ENCODE results near the gene CA4.

The CA4 gene

GRCh38 chr17:60155815-60156214 is 6.0 kb downstream of the CA4 start:
- H3K36me3 ChIP-seq (ENCODE audit: insufficient read depth, low read length), result no peaks in the 10 kb centered on the region
- TF ChIP-seq CTCF (IDR thresholded peaks at IDR 0.05; ENCODE audit: low read length) (no peak), EZH2 (IDR thresholded peaks at IDR 0.05; ENCODE audit: borderline replicate concordance, low read length) (no peak)
- peaks cover 8% of the 10 kb centered on the region for H3K4me1 ChIP-seq (ENCODE audit: insufficient read depth, low read length, severe bottlenecking)
- no peaks in the 10 kb centered on the region for H3K9me3 ChIP-seq (ENCODE audit: low read length)
- no peaks in the 10 kb centered on the region for H3K79me2 ChIP-seq (ENCODE audit: insufficient read depth, low read length)
- no peak overlapping the region for H3K4me3 ChIP-seq (ENCODE audit: low read depth, low read length, poor library complexity, severe bottlenecking)
- no peak overlapping the region for H3K9ac ChIP-seq (ENCODE audit: low read length)
- no peaks in the 10 kb centered on the region for H3F3A ChIP-seq (ENCODE audit: insufficient read depth, low read length)
- no peaks in the 10 kb centered on the region for H3K9me2 ChIP-seq (ENCODE audit: low read depth, low read length)
- H3K4me2 ChIP-seq (ENCODE audit: low read length), result no peak overlapping the region
- peaks cover 15% of the 10 kb centered on the region; the same call in 1 of the 2 replicates for H3K27me3 ChIP-seq (ENCODE audit: insufficient read depth, low read length)
- no peak overlapping the region for H3K27ac ChIP-seq (ENCODE audit: low read depth, low read length, poor library complexity, severe bottlenecking)
- no peak overlapping the region for H2AFZ ChIP-seq (ENCODE audit: low read length)
- no peaks in the 10 kb centered on the region for H4K20me1 ChIP-seq (ENCODE audit: insufficient read depth, low read length)

- Histone ChIP-seq H2AFZ (ENCODE audit: low read length) (no peak overlapping the region), H3K36me3 (ENCODE audit: insufficient read depth, low read length) (no peaks in the 10 kb centered on the region)
Observed at GRCh38 chr17:60156746-60157145, 7.0 kb downstream of the CA4 start.

GRCh38 chr17:60157487-60158040 is 7.8 kb downstream of the CA4 start:
- no peaks in the 10 kb centered on the region for H3K9me3 ChIP-seq (ENCODE audit: low read length)
- H3F3A ChIP-seq (ENCODE audit: insufficient read depth, low read length), result no peaks in the 10 kb centered on the region
- peaks cover 15% of the 10 kb centered on the region; the same call in 1 of the 2 replicates for H3K27me3 ChIP-seq (ENCODE audit: insufficient read depth, low read length)
- no peaks in the 10 kb centered on the region for H3K4me1 ChIP-seq (ENCODE audit: insufficient read depth, low read length, severe bottlenecking)
- H3K27ac ChIP-seq (ENCODE audit: low read depth, low read length, poor library complexity, severe bottlenecking), result no peak overlapping the region
- no peak overlapping the region for H3K9ac ChIP-seq (ENCODE audit: low read length)
- no peak overlapping the region for H3K4me3 ChIP-seq (ENCODE audit: low read depth, low read length, poor library complexity, severe bottlenecking)
- H3K9me2 ChIP-seq (ENCODE audit: low read depth, low read length), result no peaks in the 10 kb centered on the region
- TF ChIP-seq EZH2 (IDR thresholded peaks at IDR 0.05; ENCODE audit: borderline replicate concordance, low read length) (no peak), CTCF (IDR thresholded peaks at IDR 0.05; ENCODE audit: low read length) (no peak)
- H2AFZ ChIP-seq (ENCODE audit: low read length), result no peak overlapping the region
- H3K79me2 ChIP-seq (ENCODE audit: insufficient read depth, low read length), result no peaks in the 10 kb centered on the region
- H3K4me2 ChIP-seq (ENCODE audit: low read length), result no peak overlapping the region
- H3K36me3 ChIP-seq (ENCODE audit: insufficient read depth, low read length), result no peaks in the 10 kb centered on the region
- no peaks in the 10 kb centered on the region for H4K20me1 ChIP-seq (ENCODE audit: insufficient read depth, low read length)

More at GRCh38 chr17:60156746-60157145, 7.0 kb downstream of the CA4 start:
- Histone ChIP-seq H3K4me1 (ENCODE audit: insufficient read depth, low read length, severe bottlenecking) (no peaks in the 10 kb centered on the region), H3K9me3 (ENCODE audit: low read length) (no peaks in the 10 kb centered on the region), H3F3A (ENCODE audit: insufficient read depth, low read length) (no peaks in the 10 kb centered on the region), H3K27ac (ENCODE audit: low read depth, low read length, poor library complexity, severe bottlenecking) (no peak overlapping the region), H3K9ac (ENCODE audit: low read length) (no peak overlapping the region), H3K4me3 (ENCODE audit: low read depth, low read length, poor library complexity, severe bottlenecking) (no peak overlapping the region), H3K4me2 (ENCODE audit: low read length) (no peak overlapping the region), H3K9me2 (ENCODE audit: low read depth, low read length) (no peaks in the 10 kb centered on the region), H4K20me1 (ENCODE audit: insufficient read depth, low read length) (no peaks in the 10 kb centered on the region), H3K79me2 (ENCODE audit: insufficient read depth, low read length) (no peaks in the 10 kb centered on the region), H3K27me3 (ENCODE audit: insufficient read depth, low read length) (peaks cover 15% of the 10 kb centered on the region; the same call in 1 of the 2 replicates)
- TF ChIP-seq EZH2 (IDR thresholded peaks at IDR 0.05; ENCODE audit: borderline replicate concordance, low read length), result no peak
- TF ChIP-seq CTCF (IDR thresholded peaks at IDR 0.05; ENCODE audit: low read length), result no peak
